ENCODE data around the gene NAP1L4.

Gene NAP1L4

GRCh38 chr11:2924821-2925675, 67.1 kb downstream of the NAP1L4 start:
- Histone ChIP-seq H3K9me3 (ENCODE audit: control insufficient read depth in 1 of 2, low read length in 2 of 2) (no peaks in the 10 kb centered on the region), H3K4me3 (ENCODE audit: low read depth in 1 of 2, low read length in 2 of 2) (no peak overlapping the region), H3K27ac (ENCODE audit: low read depth, low read length) (peak overlapping the region; percentile 32), H3K27me3 (ENCODE audit: control insufficient read depth in 1 of 2, insufficient read depth in 2 of 2, low read length in 2 of 2) (no peaks in the 10 kb centered on the region), H3K4me1 (ENCODE audit: control insufficient read depth in 1 of 2, insufficient read depth in 2 of 2, low read length in 2 of 2) (peaks cover 31 to 37% of the 10 kb centered on the region in 2 donors), H3K36me3 (ENCODE audit: control insufficient read depth in 1 of 2, insufficient read depth in 2 of 2, low read length in 2 of 2) (no peaks in the 10 kb centered on the region), H3K9ac (ENCODE audit: low read depth in 1 of 2, low read length in 2 of 2) (no peak overlapping the region)

- no peaks in the 10 kb centered on the region for H3K9me3 ChIP-seq (ENCODE audit: control insufficient read depth in 1 of 2, low read length in 2 of 2)
- H3K36me3 ChIP-seq (ENCODE audit: control insufficient read depth in 1 of 2, insufficient read depth in 2 of 2, low read length in 2 of 2), result no peaks in the 10 kb centered on the region
- no peak overlapping the region for H3K4me3 ChIP-seq (ENCODE audit: low read depth in 1 of 2, low read length in 2 of 2)
- peak overlapping the region in 1 of 2 donors; percentile 18 for H3K9ac ChIP-seq (ENCODE audit: low read depth in 1 of 2, low read length in 2 of 2)
- H3K27me3 ChIP-seq (ENCODE audit: control insufficient read depth in 1 of 2, insufficient read depth in 2 of 2, low read length in 2 of 2), result no peaks in the 10 kb centered on the region
- peak overlapping the region; percentile 32 for H3K27ac ChIP-seq (ENCODE audit: low read depth, low read length)
- H3K4me1 ChIP-seq (ENCODE audit: control insufficient read depth in 1 of 2, insufficient read depth in 2 of 2, low read length in 2 of 2), result peaks cover 27 to 33% of the 10 kb centered on the region in 2 donors
Observed at GRCh38 chr11:2924381-2924780, 67.7 kb downstream of the NAP1L4 start.

- no peaks in the 10 kb centered on the region for H3K36me3 ChIP-seq (ENCODE audit: control insufficient read depth in 1 of 2, insufficient read depth in 2 of 2, low read length in 2 of 2)
- peaks cover 27 to 29% of the 10 kb centered on the region in 2 donors for H3K4me1 ChIP-seq (ENCODE audit: control insufficient read depth in 1 of 2, insufficient read depth in 2 of 2, low read length in 2 of 2)
- no peak overlapping the region for H3K27ac ChIP-seq (ENCODE audit: low read depth, low read length)
- H3K9me3 ChIP-seq (ENCODE audit: control insufficient read depth in 1 of 2, low read length in 2 of 2), result no peaks in the 10 kb centered on the region
- H3K4me3 ChIP-seq (ENCODE audit: low read depth in 1 of 2, low read length in 2 of 2), result no peak overlapping the region
- peak overlapping the region in 1 of 2 donors; percentile 18 for H3K9ac ChIP-seq (ENCODE audit: low read depth in 1 of 2, low read length in 2 of 2)
- no peaks in the 10 kb centered on the region for H3K27me3 ChIP-seq (ENCODE audit: control insufficient read depth in 1 of 2, insufficient read depth in 2 of 2, low read length in 2 of 2)
Observed at GRCh38 chr11:2923446-2924375, 68.4 kb downstream of the NAP1L4 start.

GRCh38 chr11:2922655-2923054, 69.5 kb downstream of the NAP1L4 start:
- peaks cover 0 to 3% of the 10 kb centered on the region in 2 donors for H3K36me3 ChIP-seq (ENCODE audit: control insufficient read depth in 1 of 2, insufficient read depth in 2 of 2, low read length in 2 of 2)
- no peak overlapping the region for H3K27ac ChIP-seq (ENCODE audit: low read depth, low read length)
- H3K27me3 ChIP-seq (ENCODE audit: control insufficient read depth in 1 of 2, insufficient read depth in 2 of 2, low read length in 2 of 2), result no peaks in the 10 kb centered on the region
- no peak overlapping the region for H3K9ac ChIP-seq (ENCODE audit: low read depth in 1 of 2, low read length in 2 of 2)
- H3K4me1 ChIP-seq (ENCODE audit: control insufficient read depth in 1 of 2, insufficient read depth in 2 of 2, low read length in 2 of 2), result peaks cover 21 to 22% of the 10 kb centered on the region in 2 donors
- no peaks in the 10 kb centered on the region for H3K9me3 ChIP-seq (ENCODE audit: control insufficient read depth in 1 of 2, low read length in 2 of 2)
- H3K4me3 ChIP-seq (ENCODE audit: low read depth in 1 of 2, low read length in 2 of 2), result no peak overlapping the region

- peaks cover 14 to 15% of the 10 kb centered on the region in 2 donors for H3K4me1 ChIP-seq (ENCODE audit: control insufficient read depth in 1 of 2, insufficient read depth in 2 of 2, low read length in 2 of 2)
- H3K9ac ChIP-seq (ENCODE audit: low read depth in 1 of 2, low read length in 2 of 2), result no peak overlapping the region
- no peak overlapping the region for H3K27ac ChIP-seq (ENCODE audit: low read depth, low read length)
- H3K27me3 ChIP-seq (ENCODE audit: control insufficient read depth in 1 of 2, insufficient read depth in 2 of 2, low read length in 2 of 2), result no peaks in the 10 kb centered on the region
- H3K4me3 ChIP-seq (ENCODE audit: low read depth in 1 of 2, low read length in 2 of 2), result no peak overlapping the region
- H3K9me3 ChIP-seq (ENCODE audit: control insufficient read depth in 1 of 2, low read length in 2 of 2), result no peaks in the 10 kb centered on the region
- peaks cover 0 to 3% of the 10 kb centered on the region in 2 donors for H3K36me3 ChIP-seq (ENCODE audit: control insufficient read depth in 1 of 2, insufficient read depth in 2 of 2, low read length in 2 of 2)
Observed at GRCh38 chr11:2921742-2922493, 70.2 kb downstream of the NAP1L4 start.

- Histone ChIP-seq H3K27ac (ENCODE audit: low read depth, low read length) (no peak overlapping the region), H3K4me1 (ENCODE audit: control insufficient read depth in 1 of 2, insufficient read depth in 2 of 2, low read length in 2 of 2) (peaks cover 14 to 15% of the 10 kb centered on the region in 2 donors), H3K4me3 (ENCODE audit: low read depth in 1 of 2, low read length in 2 of 2) (no peak overlapping the region)
Observed at GRCh38 chr11:2921261-2921660, 70.9 kb downstream of the NAP1L4 start.

GRCh38 chr11:2920343-2920742, 71.8 kb downstream of the NAP1L4 start:
- no peak overlapping the region for H3K4me3 ChIP-seq (ENCODE audit: low read depth in 1 of 2, low read length in 2 of 2)
- H3K4me1 ChIP-seq (ENCODE audit: control insufficient read depth in 1 of 2, insufficient read depth in 2 of 2, low read length in 2 of 2), result peaks cover 13 to 15% of the 10 kb centered on the region in 2 donors
- H3K27ac ChIP-seq (ENCODE audit: low read depth, low read length), result no peak overlapping the region
- H3K36me3 ChIP-seq (ENCODE audit: control insufficient read depth in 1 of 2, insufficient read depth in 2 of 2, low read length in 2 of 2), result peaks cover 0 to 3% of the 10 kb centered on the region in 2 donors
- H3K9me3 ChIP-seq (ENCODE audit: control insufficient read depth in 1 of 2, low read length in 2 of 2), result no peaks in the 10 kb centered on the region
- H3K9ac ChIP-seq (ENCODE audit: low read depth in 1 of 2, low read length in 2 of 2), result no peak overlapping the region
- H3K27me3 ChIP-seq (ENCODE audit: control insufficient read depth in 1 of 2, insufficient read depth in 2 of 2, low read length in 2 of 2), result no peaks in the 10 kb centered on the region

More at GRCh38 chr11:2921261-2921660, 70.9 kb downstream of the NAP1L4 start:
- no peak overlapping the region for H3K9ac ChIP-seq (ENCODE audit: low read depth in 1 of 2, low read length in 2 of 2)
- no peaks in the 10 kb centered on the region for H3K27me3 ChIP-seq (ENCODE audit: control insufficient read depth in 1 of 2, insufficient read depth in 2 of 2, low read length in 2 of 2)
- H3K36me3 ChIP-seq (ENCODE audit: control insufficient read depth in 1 of 2, insufficient read depth in 2 of 2, low read length in 2 of 2), result peaks cover 0 to 3% of the 10 kb centered on the region in 2 donors
- H3K9me3 ChIP-seq (ENCODE audit: control insufficient read depth in 1 of 2, low read length in 2 of 2), result no peaks in the 10 kb centered on the region

- no peak overlapping the region for H3K9ac ChIP-seq (ENCODE audit: low read depth in 1 of 2, low read length in 2 of 2)
- no peak overlapping the region for H3K4me3 ChIP-seq (ENCODE audit: low read depth in 1 of 2, low read length in 2 of 2)
- H3K9me3 ChIP-seq (ENCODE audit: control insufficient read depth in 1 of 2, low read length in 2 of 2), result no peaks in the 10 kb centered on the region
- no peak overlapping the region for H3K27ac ChIP-seq (ENCODE audit: low read depth, low read length)
- peaks cover 8 to 10% of the 10 kb centered on the region in 2 donors for H3K4me1 ChIP-seq (ENCODE audit: control insufficient read depth in 1 of 2, insufficient read depth in 2 of 2, low read length in 2 of 2)
- H3K36me3 ChIP-seq (ENCODE audit: control insufficient read depth in 1 of 2, insufficient read depth in 2 of 2, low read length in 2 of 2), result peaks cover 0 to 3% of the 10 kb centered on the region in 2 donors
- H3K27me3 ChIP-seq (ENCODE audit: control insufficient read depth in 1 of 2, insufficient read depth in 2 of 2, low read length in 2 of 2), result no peaks in the 10 kb centered on the region
Observed at GRCh38 chr11:2919837-2920236, 72.3 kb downstream of the NAP1L4 start.

GRCh38 chr11:2919188-2919587, 72.9 kb downstream of the NAP1L4 start:
- H3K4me3 ChIP-seq (ENCODE audit: low read depth in 1 of 2, low read length in 2 of 2), result no peak overlapping the region
- H3K27me3 ChIP-seq (ENCODE audit: control insufficient read depth in 1 of 2, insufficient read depth in 2 of 2, low read length in 2 of 2), result no peaks in the 10 kb centered on the region
- H3K4me1 ChIP-seq (ENCODE audit: control insufficient read depth in 1 of 2, insufficient read depth in 2 of 2, low read length in 2 of 2), result peaks cover 4 to 7% of the 10 kb centered on the region in 2 donors

More at GRCh38 chr11:2919188-2919587, 72.9 kb downstream of the NAP1L4 start:
- peaks cover 0 to 3% of the 10 kb centered on the region in 2 donors for H3K36me3 ChIP-seq (ENCODE audit: control insufficient read depth in 1 of 2, insufficient read depth in 2 of 2, low read length in 2 of 2)
- H3K9me3 ChIP-seq (ENCODE audit: control insufficient read depth in 1 of 2, low read length in 2 of 2), result no peaks in the 10 kb centered on the region
- H3K27ac ChIP-seq (ENCODE audit: low read depth, low read length), result no peak overlapping the region
- H3K9ac ChIP-seq (ENCODE audit: low read depth in 1 of 2, low read length in 2 of 2), result no peak overlapping the region
